Memory B cell (primary cell): ENCODE measurements around the gene RNF4.

Experiments
- ATAC-seq: fragments of 150-1000 bp; cut with Tn5 transposase; 2 replicates; pipeline ENCODE4 v1.10.0; 2021; ENCODE audit warnings: low read depth, mild to moderate bottlenecking, moderate library complexity
- DNase-seq, 2 donors: peaks; one replicate each; pipeline ENCODE4 v3.0.0; 2022; ENCODE audit warnings: low spot score in 2 of 2
- H3K27ac Mint-ChIP-seq: one replicate; pipeline ENCODE4 v1.8.0; 2022; ENCODE audit warnings: mild to moderate bottlenecking, moderate library complexity, mixed read lengths
- H3K27me3 Mint-ChIP-seq: one replicate; pipeline ENCODE4 v1.8.0; 2022; ENCODE audit warnings: mixed read lengths
- H3K36me3 Mint-ChIP-seq: one replicate; pipeline ENCODE4 v1.8.0; 2022; ENCODE audit warnings: mild to moderate bottlenecking, mixed read lengths
- H3K4me1 Mint-ChIP-seq: one replicate; pipeline ENCODE4 v1.8.0; 2022; ENCODE audit warnings: mixed read lengths
- H3K4me3 Mint-ChIP-seq: one replicate; pipeline ENCODE4 v1.8.0; 2022; ENCODE audit warnings: mild to moderate bottlenecking, moderate library complexity, mixed read lengths
- H3K9me3 Mint-ChIP-seq: one replicate; pipeline ENCODE4 v1.8.0; 2022; ENCODE audit warnings: mixed read lengths

Gene RNF4

GRCh38 chr4:2445130-2445529 is 23.8 kb upstream of the RNF4 start:
- no peak overlapping the region for H3K4me3 Mint-ChIP-seq

GRCh38 chr4:2445571-2445970 is 23.3 kb upstream of the RNF4 start:
- no peak for DNase-seq
- no peaks in the 10 kb centered on the region for H3K9me3 Mint-ChIP-seq
- peaks cover 2% of the 10 kb centered on the region for H3K27me3 Mint-ChIP-seq
- no peaks in the 10 kb centered on the region for H3K36me3 Mint-ChIP-seq
- no peak overlapping the region for H3K27ac Mint-ChIP-seq
- H3K4me1 Mint-ChIP-seq: peaks cover 3% of the 10 kb centered on the region
- H3K4me3 Mint-ChIP-seq: no peak overlapping the region
- no peak for ATAC-seq

More at GRCh38 chr4:2445130-2445529, 23.8 kb upstream of the RNF4 start:
- Mint-ChIP-seq H3K9me3 (no peaks in the 10 kb centered on the region), H3K27ac (no peak overlapping the region), H3K27me3 (peaks cover 2% of the 10 kb centered on the region), H3K4me1 (peaks cover 3% of the 10 kb centered on the region), H3K36me3 (no peaks in the 10 kb centered on the region)
- ATAC-seq (no peak), DNase-seq (no peak)

GRCh38 chr4:2446656-2447564 is 22.0 kb upstream of the RNF4 start:
- H3K9me3 Mint-ChIP-seq: no peaks in the 10 kb centered on the region
- ATAC-seq (no peak), DNase-seq (no peak)
- H3K4me1 Mint-ChIP-seq: peaks cover 2% of the 10 kb centered on the region
- H3K27me3 Mint-ChIP-seq: peaks cover 2% of the 10 kb centered on the region
- H3K27ac Mint-ChIP-seq: no peak overlapping the region
- H3K36me3 Mint-ChIP-seq: no peaks in the 10 kb centered on the region
- H3K4me3 Mint-ChIP-seq: no peak overlapping the region

- DNase-seq (no peak), ATAC-seq (no peak)
- Mint-ChIP-seq H3K9me3 (no peaks in the 10 kb centered on the region), H3K27me3 (peaks cover 2% of the 10 kb centered on the region), H3K27ac (no peak overlapping the region), H3K4me3 (no peak overlapping the region), H3K4me1 (peaks cover 2% of the 10 kb centered on the region), H3K36me3 (no peaks in the 10 kb centered on the region)
Measured at GRCh38 chr4:2448589-2448988, 20.3 kb upstream of the RNF4 start.

GRCh38 chr4:2449051-2449450 is 19.9 kb upstream of the RNF4 start:
- no peaks in the 10 kb centered on the region for H3K36me3 Mint-ChIP-seq
- H3K4me3 Mint-ChIP-seq: no peak overlapping the region
- H3K27ac Mint-ChIP-seq: no peak overlapping the region
- no peaks in the 10 kb centered on the region for H3K9me3 Mint-ChIP-seq
- peaks cover 2% of the 10 kb centered on the region for H3K4me1 Mint-ChIP-seq
- ATAC-seq: no peak
- peaks cover 2% of the 10 kb centered on the region for H3K27me3 Mint-ChIP-seq
- no peak for DNase-seq

DNA sequence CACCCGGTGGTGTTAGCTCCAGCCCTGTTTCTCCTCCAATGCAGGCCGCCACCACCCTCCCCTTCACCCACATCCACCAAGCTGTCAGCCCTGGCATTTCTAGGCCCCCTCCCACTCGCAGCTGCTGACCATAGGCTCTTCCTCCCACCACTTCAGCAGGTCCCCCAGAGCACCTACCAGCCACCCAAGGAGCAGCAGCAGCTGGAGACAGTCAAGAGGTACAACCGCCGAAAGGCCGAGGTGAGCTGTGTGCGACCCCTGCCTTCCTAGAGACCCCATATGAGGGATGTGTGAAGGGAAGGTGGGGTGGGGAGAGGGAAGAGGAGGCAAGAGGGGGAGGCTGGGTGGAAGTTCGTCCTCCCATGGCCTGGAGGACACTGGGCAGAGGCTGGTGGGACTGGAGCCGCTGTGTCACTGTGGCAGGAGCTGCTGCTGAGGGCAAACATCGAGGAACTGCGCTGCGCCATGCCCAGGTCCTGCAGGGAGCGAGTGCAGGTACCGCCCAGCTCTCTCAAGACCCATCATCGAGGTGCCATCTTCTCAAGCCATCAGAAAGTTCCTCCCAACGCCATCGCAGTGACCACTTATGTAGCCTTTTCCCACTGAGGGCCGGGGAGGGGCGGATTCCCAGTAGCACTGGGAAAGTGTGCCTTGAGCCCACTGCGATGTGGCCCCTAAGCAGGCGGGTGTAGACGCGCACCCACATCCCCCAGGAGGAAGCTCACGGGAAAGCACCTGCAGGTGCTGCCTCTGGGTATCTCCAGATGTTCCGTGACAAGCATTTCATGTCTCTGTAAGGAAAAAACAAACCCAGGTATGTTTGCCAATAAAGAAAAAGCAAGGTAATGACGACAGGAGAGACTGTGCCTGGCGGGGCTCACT is 19.2 kb upstream of the RNF4 start:
- H3K27ac Mint-ChIP-seq: no peak overlapping the region
- ATAC-seq (peak; percentile 63), DNase-seq (no peak)
- peaks cover 2% of the 10 kb centered on the region for H3K4me1 Mint-ChIP-seq
- H3K4me3 Mint-ChIP-seq: no peak overlapping the region
- no peaks in the 10 kb centered on the region for H3K36me3 Mint-ChIP-seq
- no peaks in the 10 kb centered on the region for H3K9me3 Mint-ChIP-seq
- peaks cover 2% of the 10 kb centered on the region for H3K27me3 Mint-ChIP-seq

DNA sequence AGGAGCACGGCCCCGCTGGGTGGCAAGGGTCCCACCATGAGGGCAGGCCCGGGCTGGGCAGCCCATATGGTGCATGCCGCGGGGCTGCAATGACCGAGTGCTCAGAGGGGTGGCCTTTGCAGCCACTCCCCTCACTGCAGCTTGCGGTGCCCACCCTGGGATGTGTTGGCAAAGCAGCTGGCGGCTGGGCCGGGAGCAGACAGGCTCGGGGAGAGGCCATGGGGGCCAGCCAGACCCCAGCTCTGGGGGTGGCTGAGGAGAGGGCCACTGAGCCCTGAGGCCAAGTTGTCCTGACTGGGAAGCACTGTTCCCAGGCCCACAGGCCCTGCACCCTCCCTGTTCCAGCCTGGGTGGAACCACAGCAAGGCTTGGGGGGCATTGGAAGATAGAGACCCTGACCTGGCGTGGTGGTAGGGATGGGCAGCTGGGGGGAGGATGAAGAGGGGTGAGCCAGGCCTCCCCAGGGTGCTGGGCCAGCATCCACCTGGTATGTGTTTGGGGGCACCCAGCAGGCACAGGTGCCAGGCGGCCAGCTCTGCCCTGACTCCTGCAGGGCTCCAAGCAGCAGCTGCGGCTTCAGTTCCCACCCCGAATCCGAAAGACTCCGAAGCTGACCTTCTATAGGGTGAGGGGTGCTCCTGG is 18.4 kb upstream of the RNF4 start:
- H3K4me1 Mint-ChIP-seq: peaks cover 2% of the 10 kb centered on the region
- H3K9me3 Mint-ChIP-seq: no peaks in the 10 kb centered on the region
- no peaks in the 10 kb centered on the region for H3K36me3 Mint-ChIP-seq
- no peak for DNase-seq
- no peak for ATAC-seq
- H3K27me3 Mint-ChIP-seq: peaks cover 2% of the 10 kb centered on the region
- no peak overlapping the region for H3K27ac Mint-ChIP-seq
- H3K4me3 Mint-ChIP-seq: no peak overlapping the region

GRCh38 chr4:2451036-2451520 is 17.8 kb upstream of the RNF4 start:
- Mint-ChIP-seq H3K36me3 (no peaks in the 10 kb centered on the region), H3K4me1 (peaks cover 2% of the 10 kb centered on the region), H3K27ac (no peak overlapping the region), H3K4me3 (no peak overlapping the region), H3K27me3 (peaks cover 2% of the 10 kb centered on the region), H3K9me3 (no peaks in the 10 kb centered on the region)
- ATAC-seq (no peak), DNase-seq (no peak)

DNA sequence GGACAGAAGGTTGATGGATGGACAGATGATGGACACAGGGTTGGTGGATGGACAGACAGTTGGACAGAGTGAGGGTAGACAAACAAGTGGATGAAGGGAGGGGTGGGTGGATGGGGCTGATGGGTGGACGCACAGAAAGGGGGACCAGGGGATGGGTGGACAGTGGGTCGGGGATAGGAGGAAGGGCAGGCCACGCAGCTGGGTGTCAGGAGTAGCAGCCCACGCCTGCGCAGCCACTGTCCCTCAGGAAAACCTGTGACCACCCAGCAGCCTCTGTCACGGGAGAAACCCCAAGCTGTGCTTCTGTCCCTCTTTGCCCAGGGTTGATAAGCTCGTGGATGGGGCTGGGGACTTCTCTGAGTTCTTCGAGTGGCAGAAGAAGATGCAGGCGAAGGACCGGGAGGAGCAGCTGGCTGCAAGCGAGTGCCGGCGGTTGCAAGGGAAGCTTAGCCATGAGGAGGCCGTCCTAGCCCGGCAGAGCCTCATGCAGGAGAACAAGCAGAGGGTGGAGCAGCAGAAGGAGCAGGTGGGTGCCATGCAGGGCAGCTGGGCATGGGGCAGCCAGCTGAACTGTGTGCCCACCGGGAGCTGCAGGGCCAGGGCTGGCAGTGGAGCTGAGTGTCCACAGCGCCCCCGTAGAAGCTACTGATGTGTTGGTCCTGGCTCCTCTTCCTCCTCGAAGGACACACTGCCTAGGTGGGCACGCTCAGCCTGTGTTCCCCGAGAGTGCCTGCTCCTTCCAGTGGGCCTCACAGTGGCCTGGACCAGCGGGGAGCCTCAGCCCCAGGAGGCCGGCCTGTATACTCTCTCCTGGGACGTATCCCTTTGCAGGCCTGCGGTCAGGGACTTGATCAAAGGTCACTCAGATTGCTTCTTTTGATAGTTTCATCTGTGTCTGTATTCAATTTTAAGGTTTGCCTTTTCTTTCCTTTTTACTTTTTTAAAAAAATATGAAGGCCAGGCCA is 16.8 kb upstream of the RNF4 start:
- DNase-seq (no peak), ATAC-seq (no peak)
- no peaks in the 10 kb centered on the region for H3K9me3 Mint-ChIP-seq
- no peak overlapping the region for H3K27ac Mint-ChIP-seq
- peaks cover 2% of the 10 kb centered on the region for H3K4me1 Mint-ChIP-seq
- no peak overlapping the region for H3K4me3 Mint-ChIP-seq
- no peaks in the 10 kb centered on the region for H3K36me3 Mint-ChIP-seq
- H3K27me3 Mint-ChIP-seq: peaks cover 2% of the 10 kb centered on the region

DNA sequence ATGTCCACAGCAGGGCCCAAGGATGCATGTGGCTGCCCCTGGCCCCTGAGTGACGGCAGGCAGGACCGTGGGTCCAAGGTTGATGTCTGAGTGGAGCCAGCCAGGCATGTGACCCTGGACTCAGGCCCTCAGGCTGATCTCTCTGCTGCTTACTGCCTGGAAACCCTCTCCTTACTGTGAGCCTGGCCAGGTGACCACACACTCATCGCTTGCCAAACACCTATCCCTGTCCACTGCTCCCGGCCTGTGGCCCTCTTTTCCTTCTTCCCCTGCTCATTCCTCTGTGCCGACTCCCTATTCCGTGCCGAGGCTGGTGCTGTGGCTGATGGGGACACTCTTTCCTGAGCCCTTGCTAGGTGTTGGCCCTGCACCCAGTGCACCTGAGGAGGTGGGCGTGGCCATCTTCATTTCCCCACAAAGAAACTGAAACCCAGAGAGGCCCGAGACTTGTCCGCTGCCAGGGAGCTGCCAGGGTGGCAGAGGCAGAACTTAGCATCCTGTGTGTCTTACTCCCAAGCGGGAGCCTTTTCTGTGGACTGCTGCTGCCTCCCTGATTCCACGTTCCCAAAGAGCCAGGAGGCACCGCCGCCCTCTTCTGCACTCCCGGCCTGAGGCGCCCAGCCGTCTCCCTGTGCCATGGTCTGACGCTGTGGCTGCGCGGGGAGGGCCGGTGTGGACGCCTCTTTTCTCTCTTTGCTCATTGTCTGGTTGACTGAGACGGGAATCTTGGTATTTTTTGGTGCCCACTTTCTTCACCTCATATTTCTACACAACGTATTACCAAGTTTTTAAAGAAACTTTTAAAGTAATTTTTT is 11.2 kb upstream of the RNF4 start:
- no peak overlapping the region for H3K4me3 Mint-ChIP-seq
- H3K4me1 Mint-ChIP-seq: peaks cover 8% of the 10 kb centered on the region
- no peaks in the 10 kb centered on the region for H3K9me3 Mint-ChIP-seq
- H3K27ac Mint-ChIP-seq: no peak overlapping the region
- DNase-seq (no peak), ATAC-seq (no peak)
- H3K27me3 Mint-ChIP-seq: peaks cover 1% of the 10 kb centered on the region
- no peaks in the 10 kb centered on the region for H3K36me3 Mint-ChIP-seq

DNA sequence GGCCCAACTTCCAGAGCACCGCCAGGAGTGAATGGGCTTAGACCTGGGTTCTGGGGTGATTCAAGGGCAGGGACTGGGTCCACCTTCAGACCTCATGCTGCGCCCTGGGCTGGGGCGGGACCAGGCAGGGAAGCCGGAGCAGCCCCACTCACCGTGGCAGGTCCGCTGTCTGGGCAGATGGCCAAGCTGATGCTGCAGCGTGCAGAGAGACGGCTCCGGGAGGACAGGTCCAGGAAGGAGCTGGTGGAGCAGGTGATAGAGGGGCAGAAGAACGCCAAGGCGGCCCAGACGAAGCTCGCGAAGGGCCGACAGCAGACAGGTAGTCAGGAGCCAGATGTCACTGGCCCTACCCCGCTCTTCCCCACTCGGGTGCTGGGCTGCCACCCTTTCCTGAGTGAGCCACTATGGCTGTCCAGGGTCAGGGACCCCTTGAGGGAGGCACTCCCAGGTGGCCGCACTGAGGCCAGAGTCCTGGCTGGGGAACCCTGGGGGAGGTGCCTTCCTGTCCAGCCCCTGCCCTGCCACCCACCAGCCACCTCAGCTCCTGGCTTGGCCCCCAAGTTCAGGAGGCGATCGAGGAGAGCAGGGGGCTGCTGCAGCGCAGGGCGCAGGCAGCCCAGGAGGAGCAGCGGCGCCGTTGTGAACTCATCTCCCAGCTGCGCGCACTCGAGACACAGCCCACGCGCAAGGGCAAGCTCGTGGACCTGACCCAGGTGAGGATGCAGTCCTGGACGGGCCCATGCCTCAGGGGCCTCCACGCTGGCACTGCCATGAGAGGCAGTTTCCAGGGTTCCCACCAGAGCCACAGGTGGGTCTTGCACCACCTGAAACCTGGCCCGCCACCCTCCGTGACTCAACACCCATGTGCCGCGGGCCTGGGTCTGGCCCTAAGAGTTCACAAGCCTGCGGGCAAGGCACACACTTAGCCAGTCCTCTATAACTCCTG is 10.1 kb upstream of the RNF4 start:
- Mint-ChIP-seq H3K27ac (no peak overlapping the region), H3K9me3 (no peaks in the 10 kb centered on the region), H3K4me1 (peaks cover 16% of the 10 kb centered on the region), H3K27me3 (peaks cover 4% of the 10 kb centered on the region), H3K4me3 (no peak overlapping the region), H3K36me3 (no peaks in the 10 kb centered on the region)
- ATAC-seq: no peak
- DNase-seq: no peak
